IPS DF 19.7 (cell line): ENCODE data around the gene PDE6B.
"Not testable (repeated sequence)": the region's sequence is repeated elsewhere in the genome, so short reads cannot be mapped to it uniquely, and the experiment has no call there.

ENCODE experiments used
- DNase-seq: peaks from one replicate; pipeline ENCODE4 v3.0.0-alpha.2; 2013; ENCODE audit warnings: low read depth, low spot score

PDE6B gene

GRCh38 chr4:656436-657337 is 31.3 kb downstream of the PDE6B start:
- DNase-seq, result no peak

- no peak for DNase-seq
Measured at GRCh38 chr4:657338-657833, 32.0 kb downstream of the PDE6B start.

- no peak for DNase-seq
Measured at GRCh38 chr4:657834-658667, 32.7 kb downstream of the PDE6B start.

- no peak for DNase-seq
Measured at GRCh38 chr4:658681-659667, 33.6 kb downstream of the PDE6B start.

GRCh38 chr4:659851-660250 is 34.5 kb downstream of the PDE6B start:
- no peak for DNase-seq

GRCh38 chr4:660401-660800 is 35.0 kb downstream of the PDE6B start:
- no peak for DNase-seq

GRCh38 chr4:661231-661630 is 35.9 kb downstream of the PDE6B start:
- DNase-seq, result no peak

GRCh38 chr4:661881-662761 is 36.7 kb downstream of the PDE6B start:
- DNase-seq, result no peak

- no peak for DNase-seq
Measured at GRCh38 chr4:663046-663437, 37.7 kb downstream of the PDE6B start.

- no peak for DNase-seq
Measured at GRCh38 chr4:663438-664428, 38.4 kb downstream of the PDE6B start.

- no peak for DNase-seq
Measured at GRCh38 chr4:664713-665231, 39.4 kb downstream of the PDE6B start.

GRCh38 chr4:665381-665750 is 40.0 kb downstream of the PDE6B start:
- no peak for DNase-seq

- no peak for DNase-seq
Measured at GRCh38 chr4:665751-666435, 40.5 kb downstream of the PDE6B start.

GRCh38 chr4:666436-666810 is 41.0 kb downstream of the PDE6B start:
- no peak for DNase-seq

GRCh38 chr4:666822-667544 is 41.6 kb downstream of the PDE6B start:
- no peak for DNase-seq

- DNase-seq, result no peak
Measured at GRCh38 chr4:667545-667925, 42.2 kb downstream of the PDE6B start.

GRCh38 chr4:668219-668618 is 42.8 kb downstream of the PDE6B start:
- not testable (repeated sequence) for DNase-seq
